Stimulated activated CD8-positive, alpha-beta memory T cell treated with anti-CD3 and anti-CD28 coated beads, Interleukin-12 subunit alpha, Interleukin-12 subunit beta, amount 100 ng/mL, for 24 hours (primary cell): Measurements from ENCODE around the gene EED.
"Not testable (repeated sequence)": the region's sequence is repeated elsewhere in the genome, so short reads cannot be mapped to it uniquely, and the experiment has no call there.

ENCODE experiments used
- DNase-seq: peaks from one replicate; pipeline ENCODE4 v3.0.0-alpha.2; 2020; ENCODE audit errors: extremely low read depth

Gene EED

DNA sequence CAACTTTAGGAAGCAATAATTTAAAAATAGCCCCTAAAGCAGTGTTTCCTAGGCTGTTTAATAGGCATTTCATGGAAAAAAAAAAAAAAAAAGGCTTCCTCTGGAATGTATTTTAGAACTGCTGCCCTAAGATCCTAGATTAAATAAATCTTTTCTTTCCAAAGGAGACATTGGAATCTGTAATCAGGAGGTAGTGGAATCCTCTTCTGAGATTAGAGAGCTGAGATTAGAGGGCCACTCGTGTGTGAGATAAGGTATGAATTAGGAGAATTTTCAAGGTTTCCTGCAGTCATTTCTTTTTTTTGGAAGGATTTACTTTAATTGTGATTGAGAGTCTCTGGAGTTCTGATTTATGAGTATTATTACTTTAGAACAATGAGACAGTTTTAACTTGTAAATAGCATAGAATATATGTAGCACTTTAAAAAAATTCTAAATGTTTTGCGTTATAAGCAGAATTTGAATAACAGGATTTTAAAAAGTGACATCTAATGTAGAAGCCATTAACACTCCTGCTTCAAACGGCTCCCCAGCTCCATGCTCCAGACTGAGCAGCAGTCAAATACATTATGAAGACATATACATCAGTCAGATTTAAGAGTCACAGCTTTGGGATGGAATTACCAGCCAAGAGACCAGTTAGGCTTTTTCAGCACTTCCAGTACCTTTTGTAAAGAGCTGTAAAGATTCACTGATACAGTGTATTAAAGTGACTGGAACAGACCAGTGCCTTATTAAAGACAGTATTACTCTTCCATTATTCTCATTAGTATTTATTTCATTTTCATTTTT, 5.0 kb downstream of the EED start:
- DNase-seq: no peak

DNA sequence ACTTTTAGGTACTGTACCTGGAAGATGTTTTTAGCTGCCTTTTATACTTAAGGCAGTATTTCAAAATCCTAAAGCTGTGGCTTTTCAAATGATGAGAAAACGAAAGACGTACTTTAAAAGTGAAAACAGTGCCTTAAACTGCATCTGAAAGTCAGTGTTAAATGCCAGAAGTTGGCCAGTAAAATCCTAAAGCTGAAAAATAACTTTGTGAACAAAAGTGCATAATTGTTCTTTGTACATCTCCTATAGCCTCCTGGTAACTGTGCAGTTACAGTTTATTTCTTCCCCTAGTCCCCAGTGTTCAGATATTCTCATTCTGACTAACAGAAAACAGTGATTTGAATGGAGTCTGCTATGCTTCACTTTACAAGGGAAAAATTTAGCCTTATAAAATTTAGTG, 6.8 kb downstream of the EED start:
- DNase-seq: no peak

DNA sequence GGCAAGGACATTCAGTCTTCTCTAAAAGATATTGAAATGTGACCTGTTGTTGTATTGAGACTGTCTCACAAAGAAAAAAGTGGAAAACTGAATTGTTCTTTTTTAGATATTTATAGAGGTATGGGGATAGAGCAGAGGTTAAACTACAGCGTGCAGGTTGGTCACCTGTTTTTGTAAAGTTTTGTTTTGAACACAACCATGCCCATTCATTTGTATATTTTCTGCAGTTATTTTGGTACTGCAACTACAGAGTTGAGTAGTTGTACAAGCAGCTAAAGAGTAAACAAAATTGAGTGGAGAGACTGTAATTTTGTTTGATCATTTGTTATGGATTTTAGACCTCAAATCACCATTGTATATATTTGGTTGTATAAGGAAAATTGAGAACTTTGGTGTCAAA, 11.3 kb downstream of the EED start:
- no peak for DNase-seq

DNA sequence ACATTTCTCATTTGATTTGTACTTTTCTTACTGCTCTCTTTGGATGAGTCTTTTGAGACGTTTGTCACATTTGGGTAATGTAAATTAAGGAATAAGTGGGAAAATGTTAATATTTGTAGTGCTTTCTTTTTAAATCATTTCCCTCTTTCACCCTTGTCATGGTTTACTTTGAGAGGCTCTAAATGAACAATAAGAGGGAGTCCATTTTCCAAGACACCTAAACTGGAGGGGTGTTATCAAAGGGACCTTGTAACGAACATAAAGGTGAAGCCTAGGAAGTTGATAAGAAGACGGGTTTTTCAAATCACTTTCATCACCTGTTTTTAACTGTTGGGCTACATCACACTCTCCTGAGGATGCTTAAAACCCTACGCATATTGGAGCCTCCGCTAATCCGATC, 12.1 kb downstream of the EED start:
- no peak for DNase-seq

DNA sequence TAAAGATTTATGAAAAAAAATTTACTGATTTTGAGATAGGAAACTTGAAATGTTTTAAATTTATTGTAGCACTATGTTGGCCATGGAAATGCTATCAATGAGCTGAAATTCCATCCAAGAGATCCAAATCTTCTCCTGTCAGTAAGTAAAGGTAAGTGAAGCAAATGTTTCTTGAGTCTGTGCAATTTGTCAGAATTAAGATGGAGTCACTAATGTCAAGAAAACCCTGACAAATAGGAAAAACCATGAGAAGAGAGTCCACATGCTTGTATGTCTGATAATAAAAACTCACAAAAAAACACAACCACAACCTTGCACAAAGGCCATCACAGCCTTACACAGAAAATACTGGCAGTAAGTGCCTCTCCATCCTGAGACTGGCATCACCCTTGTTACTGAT, 12.9 kb downstream of the EED start:
- DNase-seq: no peak

DNA sequence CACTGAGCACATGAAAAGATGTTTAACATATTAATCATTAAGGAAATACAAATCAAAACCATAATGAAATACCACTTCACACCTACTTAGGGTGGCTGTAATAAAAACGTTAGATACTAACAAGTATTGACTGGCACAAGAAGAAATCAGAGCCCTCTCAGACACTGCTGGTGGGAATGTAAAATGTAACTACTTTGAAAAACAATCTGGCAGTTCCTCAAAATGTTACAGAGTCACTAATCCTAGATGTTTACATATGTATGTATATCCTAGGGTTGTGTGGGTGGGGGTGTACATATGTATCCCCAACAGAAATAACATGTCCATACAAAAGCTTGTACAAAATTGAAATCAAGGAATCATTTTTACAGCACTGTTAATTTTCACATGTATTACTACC, 15.2 kb downstream of the EED start:
- DNase-seq: no peak

DNA sequence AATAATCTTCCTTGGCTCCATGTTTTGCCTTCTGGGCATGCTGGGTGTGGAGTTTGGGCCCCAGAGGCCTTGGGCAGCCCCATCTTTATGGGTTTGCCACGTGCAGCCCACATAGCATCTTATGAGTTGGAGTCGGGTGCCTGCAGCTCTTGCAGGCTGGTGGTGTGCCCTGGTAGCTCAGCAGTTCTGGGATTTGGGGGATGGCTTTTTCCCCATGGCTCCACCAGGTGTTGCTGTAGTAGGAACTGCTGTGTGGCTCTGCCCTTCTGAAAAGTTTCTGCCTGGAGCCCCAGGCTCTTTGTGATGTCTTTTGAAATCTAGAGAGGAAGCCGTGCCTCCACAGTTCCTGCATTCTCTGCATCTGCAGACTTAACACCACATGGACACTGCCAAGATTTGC, 16.8 kb downstream of the EED start:
- DNase-seq: no peak

DNA sequence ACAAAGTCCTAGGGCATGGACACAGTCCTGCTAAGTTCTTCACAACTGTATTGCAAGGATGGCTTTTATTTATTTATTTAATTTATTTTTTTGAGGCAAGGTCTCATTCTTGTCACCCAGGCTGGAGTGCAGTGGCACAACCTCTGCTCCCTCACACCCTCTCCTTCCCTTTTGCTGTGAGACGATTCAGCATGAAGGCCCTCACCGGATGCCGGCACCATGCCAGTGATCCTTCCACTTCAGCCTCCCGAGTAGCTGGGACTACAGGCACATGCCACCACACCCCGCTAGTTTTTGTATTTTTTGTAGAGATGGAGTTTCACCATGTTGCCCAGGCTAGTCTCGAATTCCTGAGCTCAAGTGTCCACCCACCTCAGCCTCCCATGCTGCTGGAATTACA, 17.8 kb downstream of the EED start:
- DNase-seq: no peak

DNA sequence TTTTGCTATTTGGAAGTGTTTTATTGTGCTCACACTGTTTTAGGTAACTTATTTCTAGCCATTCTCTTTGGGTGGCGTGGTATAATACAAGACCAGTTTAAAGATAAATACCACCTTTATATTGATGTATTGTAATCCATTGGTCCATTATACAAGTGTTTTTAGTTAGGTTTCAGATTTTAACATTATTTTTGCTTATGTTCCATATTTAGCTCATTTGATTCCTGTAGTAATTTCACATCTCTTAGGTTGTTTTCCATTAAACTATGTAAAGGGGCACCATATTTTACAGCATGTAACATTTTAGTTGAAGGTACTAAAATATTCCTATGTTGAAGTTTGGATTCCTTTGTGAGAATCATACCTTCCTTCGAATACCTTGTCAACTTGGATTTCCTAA, 20.1 kb downstream of the EED start:
- DNase-seq: no peak

DNA sequence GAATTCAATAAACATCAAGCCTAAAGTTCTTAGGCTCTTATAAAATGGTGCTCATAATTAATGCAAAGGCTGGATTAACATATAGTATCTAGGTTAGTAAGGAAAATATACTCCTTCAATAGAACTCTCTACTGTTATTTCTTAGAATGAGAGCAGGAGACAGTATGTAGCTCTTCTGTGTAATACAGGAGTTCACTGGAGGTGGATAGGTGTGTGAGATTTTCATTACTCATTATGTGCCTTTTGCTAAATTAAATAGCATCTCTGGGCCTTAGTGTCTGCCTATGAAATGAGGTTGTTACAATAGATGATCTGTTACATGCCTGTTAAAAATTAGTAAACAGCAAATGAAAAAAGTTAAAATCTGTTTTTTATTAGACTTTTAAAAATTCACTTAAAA, 20.6 kb downstream of the EED start:
- DNase-seq: no peak

DNA sequence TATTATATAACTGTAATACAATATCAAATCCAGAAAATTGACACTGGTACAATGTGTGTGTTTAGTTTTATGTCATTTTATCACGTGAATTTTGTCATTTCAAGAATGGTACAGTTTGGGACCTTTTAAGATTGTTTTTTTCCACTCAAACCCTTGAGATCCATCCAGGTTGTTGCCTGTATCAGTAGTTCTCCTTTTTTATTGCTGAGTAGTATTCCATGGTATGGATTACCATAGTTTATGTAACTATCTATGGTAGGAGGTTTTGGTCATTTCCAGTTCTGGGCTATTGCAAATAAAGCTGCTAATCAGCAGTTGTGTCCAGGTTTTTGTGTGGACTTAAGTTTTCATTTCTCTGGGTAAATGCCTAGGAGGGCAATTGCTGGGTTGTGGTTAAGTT, 25.1 kb downstream of the EED start:
- no peak for DNase-seq

DNA sequence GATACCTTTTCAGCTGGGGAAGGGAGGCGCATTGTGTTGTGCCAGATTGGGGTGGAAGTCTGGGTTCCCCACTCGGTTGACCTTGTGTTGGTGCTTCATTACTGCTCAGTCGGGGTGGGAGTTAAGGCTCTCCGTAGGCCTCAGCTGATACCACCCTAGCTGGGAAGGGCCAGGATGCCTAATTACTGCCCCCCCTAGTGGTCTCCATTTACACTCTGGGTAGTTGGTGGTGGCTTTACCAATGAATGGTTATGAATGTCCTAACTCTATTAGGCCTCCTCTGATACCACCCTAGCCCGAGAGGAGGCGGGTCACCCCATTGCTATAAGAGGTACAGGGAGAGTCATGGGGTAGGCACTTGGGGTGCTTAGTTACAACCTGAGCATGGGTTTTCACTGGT, 29.9 kb downstream of the EED start:
- no peak for DNase-seq

DNA sequence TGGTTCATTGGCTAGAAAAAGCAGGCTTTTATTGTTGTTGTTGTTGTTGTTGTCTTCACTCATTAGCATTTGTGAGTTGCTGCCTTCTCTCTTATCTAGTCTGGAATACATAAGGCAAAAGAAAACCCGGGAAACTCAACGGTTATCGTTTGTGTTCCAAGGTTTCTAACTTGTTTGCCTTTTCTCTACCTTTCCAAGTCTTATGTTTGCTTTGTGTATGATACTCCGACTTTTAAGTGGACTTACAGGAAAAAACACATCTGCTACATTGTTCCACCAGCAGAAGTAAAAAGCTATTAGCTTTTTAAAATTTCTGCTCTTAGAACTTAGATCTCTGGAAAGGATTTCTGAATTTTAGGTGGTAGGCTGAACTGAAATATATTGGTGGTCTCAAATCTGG, 30.4 kb downstream of the EED start:
- no peak for DNase-seq

DNA sequence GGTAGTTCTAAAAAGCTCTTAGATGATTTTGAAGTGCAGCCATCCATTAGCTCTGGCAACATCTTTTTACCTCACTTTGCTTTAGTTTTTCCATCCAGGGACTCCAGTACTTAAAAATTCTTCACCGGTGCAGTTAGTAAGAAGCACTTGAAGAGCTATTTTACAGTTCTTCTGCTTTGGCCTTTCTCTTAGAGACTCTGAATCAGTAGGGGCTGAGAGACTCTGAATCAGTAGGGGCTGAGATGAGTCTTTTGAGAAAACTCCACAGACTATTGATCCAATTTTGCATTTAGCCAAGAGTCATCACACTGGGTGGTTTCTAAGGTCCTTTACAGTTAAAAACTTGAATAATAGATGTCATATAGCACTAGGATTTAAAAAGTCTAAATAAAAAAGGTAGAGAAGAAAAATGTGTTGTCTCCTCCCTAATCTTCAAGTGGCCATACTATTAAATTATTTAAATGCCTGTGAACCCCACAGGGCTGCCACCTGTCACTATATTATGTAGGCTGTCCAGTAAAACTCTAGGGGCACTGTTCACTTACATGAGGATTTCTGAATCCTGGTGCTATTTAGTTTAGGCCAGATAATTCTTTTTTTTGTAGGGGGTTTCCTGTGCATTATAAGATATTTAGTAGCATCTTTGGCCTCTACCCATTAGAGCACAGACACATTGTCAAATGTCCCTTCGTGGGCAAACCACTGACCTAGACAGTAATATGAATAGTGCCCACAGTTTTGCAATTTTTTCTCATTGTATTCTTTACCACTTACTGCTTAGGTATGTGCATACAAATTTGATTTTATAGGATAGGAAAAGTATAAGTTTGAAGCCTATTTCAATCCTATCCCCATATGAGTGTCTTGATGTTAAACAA, 31.2 kb downstream of the EED start:
- DNase-seq: no peak

DNA sequence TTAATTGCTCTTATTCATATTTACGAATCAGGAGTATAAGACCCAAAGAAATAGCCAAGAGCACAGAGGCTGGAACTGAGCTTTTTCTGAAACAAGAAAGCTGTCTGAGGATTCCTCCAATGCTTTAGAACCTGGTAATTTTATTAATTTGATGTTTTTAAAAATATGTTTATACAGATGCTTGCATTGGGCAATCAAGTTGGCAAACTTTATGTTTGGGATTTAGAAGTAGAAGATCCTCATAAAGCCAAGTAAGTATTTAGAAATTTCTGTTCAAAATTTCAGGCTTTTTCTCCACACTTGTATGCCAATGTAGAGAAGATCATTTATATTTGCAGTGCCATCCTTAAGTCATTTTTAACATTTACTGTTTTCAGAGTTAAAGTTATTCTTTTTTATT, 33.2 kb downstream of the EED start:
- no peak for DNase-seq

DNA sequence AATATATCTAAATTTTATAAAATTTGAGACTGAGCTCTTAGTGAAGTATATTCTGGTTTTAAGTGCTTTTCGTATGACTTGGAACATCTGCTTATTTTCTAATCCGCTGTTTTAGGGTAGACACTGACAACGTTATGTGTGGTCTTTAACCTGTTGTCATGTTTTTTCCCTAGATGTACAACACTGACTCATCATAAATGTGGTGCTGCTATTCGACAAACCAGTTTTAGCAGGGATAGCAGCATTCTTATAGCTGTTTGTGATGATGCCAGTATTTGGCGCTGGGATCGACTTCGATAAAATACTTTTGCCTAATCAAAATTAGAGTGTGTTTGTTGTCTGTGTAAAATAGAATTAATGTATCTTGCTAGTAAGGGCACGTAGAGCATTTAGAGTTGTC, 33.7 kb downstream of the EED start:
- DNase-seq: no peak

DNA sequence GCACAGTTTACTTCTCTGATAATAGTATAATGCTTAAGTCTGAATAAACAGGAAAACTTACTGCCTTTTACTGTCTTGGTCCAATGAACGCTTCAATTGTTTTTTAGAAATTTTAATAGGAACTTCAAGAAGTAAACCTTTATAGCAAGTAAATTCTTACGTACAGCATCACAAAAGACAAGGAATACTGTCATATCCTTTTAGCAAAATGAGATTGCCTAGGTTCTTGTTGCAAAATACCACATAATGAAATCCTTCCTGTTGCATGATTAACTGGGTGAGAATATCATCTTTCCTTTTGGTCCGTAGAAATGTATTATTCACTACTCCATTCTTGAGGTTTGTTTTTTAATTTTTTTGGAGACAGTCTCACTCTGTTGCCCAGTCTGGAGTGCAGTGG, 35.2 kb downstream of the EED start:
- no peak for DNase-seq

DNA sequence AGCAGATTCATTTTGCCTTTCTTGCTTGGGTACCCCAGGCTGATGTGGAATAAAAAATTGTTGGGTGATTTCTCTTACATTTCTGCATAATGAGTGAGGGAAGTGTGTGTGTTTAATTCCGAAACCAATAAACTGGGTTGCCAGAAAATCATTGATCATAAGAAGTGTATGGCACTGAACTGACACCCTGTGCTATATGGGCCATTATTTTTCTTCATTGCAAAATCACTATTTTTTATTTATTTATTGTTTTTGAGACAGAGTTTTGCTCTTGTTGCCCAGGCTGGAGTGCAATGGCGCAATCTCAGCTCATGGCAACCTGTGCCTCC, 42.9 kb downstream of the EED start:
- no peak for DNase-seq

DNA sequence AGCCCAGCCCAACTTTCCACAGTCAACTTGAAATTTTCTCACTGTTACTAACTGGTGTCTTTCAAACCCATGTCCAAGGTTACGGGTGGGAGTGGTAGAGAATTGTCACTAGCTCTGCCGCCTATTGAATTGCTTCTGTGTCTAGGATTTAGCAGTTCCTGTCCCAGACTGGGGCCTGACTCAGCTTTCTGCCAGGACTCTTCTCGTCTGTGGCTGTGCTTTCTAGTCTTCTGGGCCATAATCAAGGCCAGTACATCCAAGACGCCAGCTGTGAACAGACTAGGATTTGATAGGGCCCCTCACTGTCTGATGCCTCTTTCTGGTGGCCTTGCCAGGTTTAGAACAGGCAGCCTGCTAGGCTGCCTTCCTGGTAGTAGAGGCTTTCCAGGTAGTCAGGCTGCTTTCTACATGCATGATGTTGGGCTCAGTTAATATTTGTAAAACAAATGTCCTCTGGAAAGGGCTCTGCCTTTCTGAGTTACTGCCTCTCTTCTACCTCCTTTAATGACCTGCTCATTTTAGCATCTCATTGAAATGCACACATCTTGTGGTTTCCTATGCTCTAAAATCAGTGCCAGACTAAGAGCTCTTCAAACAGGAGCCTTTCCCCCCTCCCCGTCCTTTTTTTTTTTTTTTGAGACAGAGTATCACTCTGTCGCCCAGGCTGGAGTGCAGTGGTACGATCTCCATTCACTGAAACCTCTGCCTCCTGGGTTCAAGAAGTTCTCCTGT, 44.4 kb downstream of the EED start:
- no peak for DNase-seq

DNA sequence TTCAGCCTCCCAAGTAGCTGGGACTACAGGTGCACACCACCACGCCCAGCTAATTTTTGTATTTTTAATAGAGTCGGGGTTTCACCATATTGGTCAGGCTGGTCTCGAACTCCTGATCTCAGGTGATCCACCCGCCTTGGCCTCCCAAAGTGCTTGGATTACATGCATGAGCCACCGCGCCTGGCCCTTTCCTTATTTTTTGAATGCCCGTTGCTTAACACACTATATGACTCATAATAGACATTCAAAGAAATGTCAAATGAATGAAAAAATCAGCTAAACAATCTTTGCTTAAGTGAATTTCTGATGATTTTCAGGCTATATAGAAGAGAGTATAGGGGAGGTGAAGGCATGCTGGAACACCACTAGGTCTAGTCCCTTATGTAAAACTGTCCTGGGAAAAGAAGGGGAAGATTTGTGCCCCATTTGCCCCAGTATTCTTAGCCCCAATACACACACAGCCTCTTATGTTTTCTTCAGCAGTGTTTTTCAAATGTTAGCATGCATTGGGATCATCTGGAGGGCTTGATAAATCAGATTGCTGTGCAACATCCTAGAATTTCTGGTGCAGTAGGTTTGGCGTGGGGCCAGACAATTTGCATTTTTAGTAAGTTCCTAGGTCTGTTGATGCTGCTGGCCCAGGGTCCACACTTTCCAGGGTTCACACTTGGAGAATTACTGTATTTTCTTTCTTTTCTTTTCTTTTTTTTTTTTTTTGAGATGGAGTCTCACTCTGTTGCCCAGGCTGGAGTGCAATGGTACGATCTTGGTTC, 45.1 kb downstream of the EED start:
- DNase-seq: not testable (repeated sequence)

DNA sequence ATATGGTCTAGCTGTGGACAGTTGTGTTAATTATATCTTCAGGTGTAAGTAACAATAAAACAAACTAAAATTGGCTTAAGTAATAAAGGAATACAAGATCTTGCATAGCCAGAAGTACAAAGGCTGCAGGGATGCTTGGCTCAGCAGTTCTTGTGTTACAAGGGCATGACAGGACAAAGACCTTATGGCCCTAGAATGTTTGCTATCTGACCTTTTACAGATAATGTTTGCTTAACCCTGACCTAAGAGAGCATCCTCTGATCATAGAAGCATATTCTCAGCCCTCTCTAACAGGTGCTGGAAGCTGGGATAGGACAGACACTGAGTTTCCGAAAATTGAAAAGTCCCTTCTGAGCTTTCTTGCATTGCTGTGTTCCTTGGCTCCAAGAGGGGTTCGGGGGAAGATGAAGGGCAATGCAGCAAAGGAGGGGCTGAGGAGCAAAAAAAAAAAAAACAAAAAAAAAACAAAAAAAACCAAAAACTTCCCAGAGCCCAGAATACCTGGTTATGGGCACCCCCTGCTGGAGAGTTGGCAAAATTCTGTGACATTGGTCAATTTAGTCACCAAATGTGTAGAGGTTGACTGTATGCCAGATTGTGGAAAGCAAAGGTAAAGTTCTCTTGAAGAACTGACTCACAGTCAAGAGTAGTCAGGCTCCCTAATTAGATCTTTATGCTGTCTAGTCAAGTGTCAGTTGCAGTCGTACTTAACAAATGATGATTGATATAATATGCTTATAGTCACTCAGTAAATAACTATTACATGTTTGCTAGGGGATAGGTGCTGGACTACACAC, 47.1 kb downstream of the EED start:
- DNase-seq: no peak
